GM12878 (cell line): ENCODE data around the gene PLEKHD1. TPM values are rescaled to one million over a fixed set of nuclear protein-coding genes. Genes with fewer than 3 reads are reported as not detected.

ENCODE experiments used
- ATAC-seq: fragments of 200-7000 bp; cut with Tn5 transposase; 3 replicates; pipeline ENCODE4 v1.9.1; 2020; ENCODE audit warnings: mild to moderate bottlenecking, moderate library complexity
- BruUV-seq: library from RNA; stranded (reverse); fragments of 400-500 nt; replicated peaks from 2 replicates; lab custom pipeline; 2021; lab: Mats Ljungman, UMichigan
- CTCF ChIA-PET: fragments of 300-600 bp; sonication (Branson Sonifier 250); formaldehyde crosslinking; extraction: SDS; loops from one replicate; lab custom pipeline; 2021; ENCODE audit warnings: inconsistent platforms; lab: Yijun Ruan, JAX
- POLR2A ChIA-PET: fragments of 350-600 bp; formaldehyde crosslinking; extraction: SDS; loops from one replicate; lab custom pipeline; 2021; ENCODE audit warnings: inconsistent platforms; lab: Charles Lee
- RAD21 ChIA-PET: fragments of 300-600 bp; sonication (Branson Sonifier 250); formaldehyde crosslinking; loops from one replicate; lab custom pipeline; 2023; ENCODE audit warnings: antibody characterized with exemption; ENCODE audit not compliant: unreplicated experiment; lab: Charles Lee
- SMC1A ChIA-PET: fragments of 300-600 bp; sonication (Branson Sonifier 250); formaldehyde crosslinking; loops from one replicate; lab custom pipeline; 2023; ENCODE audit not compliant: unreplicated experiment, uncharacterized antibody; lab: Charles Lee
- DNase-seq: peaks from one replicate; pipeline ENCODE4 v3.0.0-alpha.2; 2011; ENCODE audit warnings: low read depth, low spot score
- FAIRE-seq: peaks from 3 replicates; lab custom pipeline; 2011; peaks lifted over from hg19 to GRCh38; lab: Jason Lieb, UNC
- H2AFZ ChIP-seq: 2 replicates; pipeline ENCODE4 v1.6.0; 2011; ENCODE audit warnings: low read depth, low read length, control low read depth; ENCODE audit not compliant: control insufficient read depth
- H3K27ac ChIP-seq: 2 replicates; pipeline ENCODE4 v1.5.1; 2011; ENCODE audit warnings: control low read depth; ENCODE audit not compliant: control insufficient read depth, insufficient read depth
- H3K27me3 ChIP-seq, 2 experiments: replicated peaks in 1 of 2; 2 replicates each; pipeline versions ENCODE4 v1.6.0 to v1.6.1; 2011; ENCODE audit warnings: low read length in 1 of 2; ENCODE audit not compliant: control insufficient read depth in 2 of 2, insufficient read depth in 2 of 2
- H3K36me3 ChIP-seq, 2 experiments: 2 replicates each; pipeline ENCODE4 v1.5.1; 2011; ENCODE audit warnings: low read length in 1 of 2; ENCODE audit not compliant: control insufficient read depth in 2 of 2, insufficient read depth in 2 of 2
- H3K4me1 ChIP-seq: 2 replicates; pipeline ENCODE4 v1.6.1; 2011; ENCODE audit warnings: mild to moderate bottlenecking, low read length, moderate library complexity, mixed read lengths; ENCODE audit not compliant: control insufficient read depth, insufficient read depth
- H3K4me2 ChIP-seq: 2 replicates; pipeline ENCODE4 v1.6.0; 2011; ENCODE audit warnings: control low read depth; ENCODE audit not compliant: control insufficient read depth, insufficient read depth
- H3K4me3 ChIP-seq: fragments of 200-600 bp; sonication (generic); 2 replicates; pipeline ENCODE4 v1.5.1; 2016
- H3K79me2 ChIP-seq: 2 replicates; pipeline ENCODE4 v1.6.0; 2011; ENCODE audit warnings: low read length; ENCODE audit not compliant: control insufficient read depth, insufficient read depth
- H3K9ac ChIP-seq: 2 replicates; pipeline ENCODE4 v1.8.0; 2011; ENCODE audit warnings: low read length, control low read depth, mixed read lengths; ENCODE audit not compliant: control insufficient read depth, insufficient read depth
- H3K9me3 ChIP-seq: replicated peaks from 3 replicates; pipeline ENCODE4 v1.5.1; 2011; ENCODE audit warnings: mild to moderate bottlenecking, low read length; ENCODE audit not compliant: control insufficient read depth, insufficient read depth
- H4K20me1 ChIP-seq: 2 replicates; pipeline ENCODE4 v1.6.0; 2011; ENCODE audit not compliant: control insufficient read depth, insufficient read depth
- BACH1 ChIP-seq: fragments of 450-650 bp; IDR thresholded peaks from 2 replicates; pipeline ENCODE4 v1.6.1; 2017; ENCODE audit warnings: mild to moderate bottlenecking, borderline replicate concordance
- CBFB ChIP-seq: IDR thresholded peaks from 2 replicates; pipeline ENCODE4 v1.6.1; 2016; ENCODE audit warnings: antibody characterized with exemption, low read depth
- CHD4 ChIP-seq: fragments of 200-600 bp; sonication (generic); IDR thresholded peaks from 2 replicates; pipeline ENCODE4 v1.6.1; 2016; ENCODE audit warnings: mild to moderate bottlenecking
- IRF4 ChIP-seq: IDR thresholded peaks from 2 replicates; pipeline ENCODE4 v1.6.1; 2011; ENCODE audit warnings: low read depth, low read length
- MYC ChIP-seq: IDR thresholded peaks from 2 replicates; pipeline ENCODE4 v1.6.1; 2011; ENCODE audit warnings: mild to moderate bottlenecking, low read length, moderate library complexity, inconsistent platforms; ENCODE audit not compliant: insufficient read depth, insufficient replicate concordance, insufficient read length, severe bottlenecking
- NR2F1 ChIP-seq: fragments of 450-650 bp; conservative IDR thresholded peaks from 2 replicates; pipeline ENCODE4 v1.6.1; 2017; ENCODE audit warnings: mild to moderate bottlenecking
- POLR2A ChIP-seq: IDR thresholded peaks from 2 replicates; pipeline ENCODE4 v1.6.1; 2011; ENCODE audit warnings: low read depth, mild to moderate bottlenecking, low read length
- POLR2AphosphoS5 ChIP-seq: IDR thresholded peaks from 2 replicates; pipeline ENCODE4 v1.6.1; 2011; ENCODE audit warnings: mild to moderate bottlenecking, low read length, inconsistent platforms
- RAD51 ChIP-seq: fragments of 450-650 bp; IDR thresholded peaks from 2 replicates; pipeline ENCODE4 v1.6.1; 2016; ENCODE audit warnings: moderate library complexity, mild to moderate bottlenecking, inconsistent platforms
- SMARCA5 ChIP-seq: fragments of 450-650 bp; IDR thresholded peaks from 2 replicates; pipeline ENCODE4 v1.6.1; 2017; ENCODE audit warnings: mild to moderate bottlenecking
- SREBF2 ChIP-seq: IDR thresholded peaks from 2 replicates; pipeline ENCODE4 v1.6.1; 2012; ENCODE audit warnings: mild to moderate bottlenecking, low read length
- SRF ChIP-seq, 2 experiments: IDR thresholded peaks; 2 replicates each; pipeline ENCODE4 v1.6.1; 2011; ENCODE audit warnings: low read depth in 2 of 2, low read length in 2 of 2, mild to moderate bottlenecking in 1 of 2, moderate library complexity in 1 of 2
- TBL1XR1 ChIP-seq: IDR thresholded peaks from 2 replicates; pipeline ENCODE4 v1.6.1; 2012; ENCODE audit warnings: low read depth, low read length, improper control_type of control experiment
- TCF12 ChIP-seq: IDR thresholded peaks from 2 replicates; pipeline ENCODE4 v1.6.1; 2011; ENCODE audit warnings: low read depth, mild to moderate bottlenecking, low read length
- ZNF274 ChIP-seq: IDR thresholded peaks from one replicate; pipeline ENCODE4 v1.8.0; 2011; ENCODE audit not compliant: insufficient read length, insufficient read depth
- ZNF622 ChIP-seq: fragments of 450-650 bp; IDR thresholded peaks from 2 replicates; pipeline ENCODE4 v1.6.1; 2017; ENCODE audit warnings: mild to moderate bottlenecking, inconsistent platforms
- WGBS: methylation state at CpG from one replicate; pipeline ENCODE4 v1.1.6; 2016; ENCODE audit warnings: low lambda C conversion rate; ENCODE audit not compliant: insufficient replicate concordance, insufficient coverage; ENCODE audit errors: missing lambda C conversion rate; 5-methylcytosine and 5-hydroxymethylcytosine counted together
- in situ Hi-C: fragments of 300-500 bp; cut with MboI; formaldehyde crosslinking; loops from 9 replicates; pipeline ENCODE4 v1.14.3; 2018; ENCODE audit warnings: mixed read lengths
- intact Hi-C: fragments of 100-400 bp; cut with micrococcal nuclease; formaldehyde crosslinking; loops from one replicate; pipeline ENCODE4 v1.14.2; 2022; ENCODE audit not compliant: unreplicated experiment
- polyA plus RNA-seq, 11 experiments: library from polyadenylated mRNA; depleted of rRNA in 4 of 11; unstranded in 6 of 11; stranded (reverse) in 5 of 11; fragments of >200 nt; fragmentation: Nextera tagmentation in 4 of 11; fragmentation: Illumina TruSeq in 1 of 11; extraction: Ambion mirVana in 4 of 11; extraction: Trizol in 1 of 11; gene quantifications; 1 replicate in 1 of 11; 2 replicates in 10 of 11; pipeline versions ENCODE4 v1.2.1 to v1.2.3, GENCODE V29; 2011 to 2016; ENCODE audit warnings: inconsistent platforms in 2 of 11, missing spikeins in 2 of 11, low read depth in 1 of 11
- total RNA-seq, 4 experiments: library from RNA; depleted of rRNA in 3 of 4; stranded (reverse); fragments of >200 nt in 3 of 4; fragmentation: Illumina TruSeq in 1 of 4; extraction: Trizol in 1 of 4; gene quantifications; 2 replicates each; pipeline versions ENCODE4 v1.2.1 to v1.2.3, GENCODE V29; 2013 to 2021
- TF ChIP-seq, protein P1 (sequence below): fragments of 150-350 bp; IDR thresholded peaks from 2 replicates; pipeline ENCODE4 v1.6.1; 2014; ENCODE audit warnings: mild to moderate bottlenecking, low read depth, low read length
- TF ChIP-seq, protein P2 (sequence below): fragments of 450-650 bp; IDR thresholded peaks from 2 replicates; pipeline ENCODE4 v1.6.1; 2016; ENCODE audit warnings: mild to moderate bottlenecking
- TF ChIP-seq, protein P3 (sequence below): fragments of 450-650 bp; IDR thresholded peaks from 2 replicates; pipeline ENCODE4 v1.6.1; 2017; ENCODE audit warnings: antibody characterized with exemption, mild to moderate bottlenecking, moderate library complexity

The PLEKHD1 gene
- total and polyA plus RNA-seq, 10 of the 15 experiments (the other 5 are each of a cell fraction or from before 2014, with no cell fraction given): 0.01 to 0.08 (median 0.04) TPM; not detected in 6

DNA sequence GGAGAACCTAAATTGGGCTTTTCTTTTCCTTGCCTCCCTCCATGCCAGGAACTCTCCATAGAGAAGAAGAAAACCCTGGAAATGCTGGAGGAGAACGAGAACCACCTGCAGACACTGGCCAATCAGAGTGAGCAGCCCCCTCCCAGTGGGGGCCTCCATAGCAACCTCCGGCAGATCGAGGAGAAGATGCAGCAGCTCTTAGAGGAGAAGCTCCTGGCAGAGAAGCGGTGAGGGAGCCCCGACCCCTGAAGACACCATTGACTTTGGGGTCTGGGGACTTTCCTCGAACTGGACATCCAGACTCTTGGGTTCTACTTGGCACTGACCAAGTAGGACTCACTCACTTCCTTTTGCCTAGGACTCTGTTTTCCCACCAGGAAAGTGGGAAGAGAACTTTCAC is 41.4 kb downstream of the PLEKHD1 start (continued):
- TF ChIP-seq, protein P1, sequence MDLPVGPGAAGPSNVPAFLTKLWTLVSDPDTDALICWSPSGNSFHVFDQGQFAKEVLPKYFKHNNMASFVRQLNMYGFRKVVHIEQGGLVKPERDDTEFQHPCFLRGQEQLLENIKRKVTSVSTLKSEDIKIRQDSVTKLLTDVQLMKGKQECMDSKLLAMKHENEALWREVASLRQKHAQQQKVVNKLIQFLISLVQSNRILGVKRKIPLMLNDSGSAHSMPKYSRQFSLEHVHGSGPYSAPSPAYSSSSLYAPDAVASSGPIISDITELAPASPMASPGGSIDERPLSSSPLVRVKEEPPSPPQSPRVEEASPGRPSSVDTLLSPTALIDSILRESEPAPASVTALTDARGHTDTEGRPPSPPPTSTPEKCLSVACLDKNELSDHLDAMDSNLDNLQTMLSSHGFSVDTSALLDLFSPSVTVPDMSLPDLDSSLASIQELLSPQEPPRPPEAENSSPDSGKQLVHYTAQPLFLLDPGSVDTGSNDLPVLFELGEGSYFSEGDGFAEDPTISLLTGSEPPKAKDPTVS: no peak
- no peak for TF ChIP-seq SMARCA5
- TF ChIP-seq NR2F1: no peak
- TF ChIP-seq IRF4: no peak
- no peak for TF ChIP-seq SREBF2
- TF ChIP-seq CBFB: no peak
- TF ChIP-seq CHD4: no peak
- no peak for TF ChIP-seq ZNF274
- no peak for TF ChIP-seq POLR2AphosphoS5
- no peak for TF ChIP-seq BACH1

DNA sequence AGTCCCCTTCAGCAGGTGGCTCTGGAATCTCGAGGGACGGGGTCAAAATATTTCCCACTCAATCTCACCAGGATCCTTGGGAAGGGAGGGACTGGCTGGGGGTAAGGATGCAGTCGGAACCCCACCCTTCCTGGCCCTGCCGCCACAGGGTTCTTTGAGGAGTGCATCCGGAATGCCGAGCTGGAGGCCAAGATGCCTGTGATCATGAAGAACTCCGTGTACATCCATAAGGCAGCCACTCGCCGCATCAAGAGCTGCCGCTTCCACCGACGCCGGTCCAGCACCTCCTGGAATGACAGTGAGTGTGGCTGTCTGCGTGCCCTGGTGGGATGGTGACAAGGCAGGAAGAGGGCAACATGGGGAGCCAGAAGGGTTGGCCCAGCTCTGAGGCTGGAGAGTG is 43.1 kb downstream of the PLEKHD1 start:
- DNase-seq: no peak
- H3K36me3 ChIP-seq: no peaks in the 10 kb centered on the region
- no peak overlapping the region for H3K4me3 ChIP-seq
- H4K20me1 ChIP-seq: no peaks in the 10 kb centered on the region
- no TSS peak for BruUV-seq
- no peaks in the 10 kb centered on the region for H3K79me2 ChIP-seq
- H3K27ac ChIP-seq: no peak overlapping the region
- H3K4me2 ChIP-seq: no peak overlapping the region
- RAD21 ChIA-PET: no interaction called here
- intact Hi-C loops (no loop called here), in situ Hi-C loops (no loop called here)
- CTCF ChIA-PET: no interaction called here
- H2AFZ ChIP-seq: no peak overlapping the region
- no peaks in the 10 kb centered on the region for H3K4me1 ChIP-seq
- H3K9ac ChIP-seq: no peak overlapping the region
- H3K27me3 ChIP-seq: peaks cover 2 to 3% of the 10 kb centered on the region in 2 experiments
- no peaks in the 10 kb centered on the region for H3K9me3 ChIP-seq
- SMC1A ChIA-PET: interaction anchor here (1.3 kb wide), 1 partner anchor 285 kb away, joined by 3 read pairs; no protein-coding TSS in a partner anchor
- POLR2A ChIA-PET: no interaction called here
- no peak for FAIRE-seq
- 58% methylated on average over 14 of the region's 14 CpGs for WGBS
- no peak for ATAC-seq
- TF ChIP-seq ZNF622 (no peak), SRF (IDR thresholded peaks at IDR 0.05; ENCODE audit: low read depth in 2 of 2, low read length in 2 of 2) (no peak), RAD51 (no peak), POLR2A (no peak), POLR2AphosphoS5 (no peak), TBL1XR1 (no peak), MYC (no peak), TCF12 (no peak)
- TF ChIP-seq, protein P2, sequence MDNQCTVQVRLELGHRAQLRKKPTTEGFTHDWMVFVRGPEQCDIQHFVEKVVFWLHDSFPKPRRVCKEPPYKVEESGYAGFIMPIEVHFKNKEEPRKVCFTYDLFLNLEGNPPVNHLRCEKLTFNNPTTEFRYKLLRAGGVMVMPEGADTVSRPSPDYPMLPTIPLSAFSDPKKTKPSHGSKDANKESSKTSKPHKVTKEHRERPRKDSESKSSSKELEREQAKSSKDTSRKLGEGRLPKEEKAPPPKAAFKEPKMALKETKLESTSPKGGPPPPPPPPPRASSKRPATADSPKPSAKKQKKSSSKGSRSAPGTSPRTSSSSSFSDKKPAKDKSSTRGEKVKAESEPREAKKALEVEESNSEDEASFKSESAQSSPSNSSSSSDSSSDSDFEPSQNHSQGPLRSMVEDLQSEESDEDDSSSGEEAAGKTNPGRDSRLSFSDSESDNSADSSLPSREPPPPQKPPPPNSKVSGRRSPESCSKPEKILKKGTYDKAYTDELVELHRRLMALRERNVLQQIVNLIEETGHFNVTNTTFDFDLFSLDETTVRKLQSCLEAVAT: no peak
- TF ChIP-seq, protein P3, sequence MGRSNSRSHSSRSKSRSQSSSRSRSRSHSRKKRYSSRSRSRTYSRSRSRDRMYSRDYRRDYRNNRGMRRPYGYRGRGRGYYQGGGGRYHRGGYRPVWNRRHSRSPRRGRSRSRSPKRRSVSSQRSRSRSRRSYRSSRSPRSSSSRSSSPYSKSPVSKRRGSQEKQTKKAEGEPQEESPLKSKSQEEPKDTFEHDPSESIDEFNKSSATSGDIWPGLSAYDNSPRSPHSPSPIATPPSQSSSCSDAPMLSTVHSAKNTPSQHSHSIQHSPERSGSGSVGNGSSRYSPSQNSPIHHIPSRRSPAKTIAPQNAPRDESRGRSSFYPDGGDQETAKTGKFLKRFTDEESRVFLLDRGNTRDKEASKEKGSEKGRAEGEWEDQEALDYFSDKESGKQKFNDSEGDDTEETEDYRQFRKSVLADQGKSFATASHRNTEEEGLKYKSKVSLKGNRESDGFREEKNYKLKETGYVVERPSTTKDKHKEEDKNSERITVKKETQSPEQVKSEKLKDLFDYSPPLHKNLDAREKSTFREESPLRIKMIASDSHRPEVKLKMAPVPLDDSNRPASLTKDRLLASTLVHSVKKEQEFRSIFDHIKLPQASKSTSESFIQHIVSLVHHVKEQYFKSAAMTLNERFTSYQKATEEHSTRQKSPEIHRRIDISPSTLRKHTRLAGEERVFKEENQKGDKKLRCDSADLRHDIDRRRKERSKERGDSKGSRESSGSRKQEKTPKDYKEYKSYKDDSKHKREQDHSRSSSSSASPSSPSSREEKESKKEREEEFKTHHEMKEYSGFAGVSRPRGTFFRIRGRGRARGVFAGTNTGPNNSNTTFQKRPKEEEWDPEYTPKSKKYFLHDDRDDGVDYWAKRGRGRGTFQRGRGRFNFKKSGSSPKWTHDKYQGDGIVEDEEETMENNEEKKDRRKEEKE: no peak
